MM.1S (cell line): ENCODE results near the gene GID8.

Experiments used
- DNase-seq: peaks from one replicate; pipeline ENCODE4 v3.0.0-alpha.2; 2015
- H2AFZ ChIP-seq: fragments of 300-600 bp; sonication (generic); 2 replicates; pipeline ENCODE4 v1.6.0; 2016; ENCODE audit warnings: antibody characterized with exemption, low read length
- H3F3A ChIP-seq: fragments of 300-600 bp; sonication (generic); 2 replicates; pipeline ENCODE4 v1.6.1; 2016; ENCODE audit warnings: mild to moderate bottlenecking, antibody characterized with exemption, low read length, moderate library complexity, mixed read lengths; ENCODE audit not compliant: insufficient read depth
- H3K27ac ChIP-seq: fragments of 300-600 bp; sonication (generic); 2 replicates; pipeline ENCODE4 v1.5.1; 2016; ENCODE audit warnings: mild to moderate bottlenecking, low read length
- H3K27me3 ChIP-seq: fragments of 300-600 bp; sonication (generic); replicated peaks from 2 replicates; pipeline ENCODE4 v1.6.0; 2016; ENCODE audit warnings: low read length; ENCODE audit not compliant: insufficient read depth
- H3K36me3 ChIP-seq: fragments of 300-600 bp; sonication (generic); replicated peaks from 2 replicates; pipeline ENCODE4 v1.6.1; 2016; ENCODE audit warnings: mild to moderate bottlenecking, low read length, mixed read lengths; ENCODE audit not compliant: insufficient read depth
- H3K4me1 ChIP-seq: fragments of 300-600 bp; sonication (generic); 2 replicates; pipeline ENCODE4 v1.6.1; 2016; ENCODE audit warnings: low read length, mixed read lengths
- H3K4me2 ChIP-seq: fragments of 300-600 bp; sonication (generic); 2 replicates; pipeline ENCODE4 v1.6.0; 2016; ENCODE audit warnings: low read depth, low read length
- H3K4me3 ChIP-seq: fragments of 300-600 bp; sonication (generic); 2 replicates; pipeline ENCODE4 v1.5.1; 2016; ENCODE audit warnings: low read length, mixed read lengths
- H3K79me2 ChIP-seq: fragments of 300-600 bp; sonication (generic); 2 replicates; pipeline ENCODE4 v1.6.1; 2016; ENCODE audit warnings: mixed run types, low read length, mixed read lengths
- H3K9ac ChIP-seq: fragments of 300-600 bp; sonication (generic); 2 replicates; pipeline ENCODE4 v1.6.1; 2016; ENCODE audit warnings: low read length, mixed read lengths
- H3K9me2 ChIP-seq: fragments of 300-600 bp; sonication (generic); replicated peaks from 2 replicates; pipeline ENCODE4 v1.6.1; 2016; ENCODE audit warnings: mild to moderate bottlenecking, low read length, mixed read lengths; ENCODE audit not compliant: insufficient read depth
- H3K9me3 ChIP-seq: fragments of 300-600 bp; sonication (generic); replicated peaks from 2 replicates; pipeline ENCODE4 v1.6.1; 2016; ENCODE audit warnings: mild to moderate bottlenecking, low read length, mixed read lengths; ENCODE audit not compliant: insufficient read depth
- H4K20me1 ChIP-seq: fragments of 300-600 bp; sonication (generic); 2 replicates; pipeline ENCODE4 v1.6.1; 2016; ENCODE audit warnings: mild to moderate bottlenecking, low read length, moderate library complexity, mixed read lengths; ENCODE audit not compliant: insufficient read depth
- EZH2 ChIP-seq: fragments of 300-600 bp; sonication (generic); optimal IDR thresholded peaks from 2 replicates; pipeline ENCODE3; 2017; ENCODE audit warnings: low read depth, mild to moderate bottlenecking, antibody characterized with exemption, low read length, mixed read lengths
- EZH2phosphoT487 ChIP-seq: fragments of 300-600 bp; sonication (generic); IDR thresholded peaks from 2 replicates; pipeline ENCODE4 v1.6.1; 2018; ENCODE audit warnings: antibody characterized with exemption, low read length
- TF ChIP-seq, protein P1 (sequence below): fragments of 300-600 bp; sonication (generic); IDR thresholded peaks from 2 replicates; pipeline ENCODE4 v1.5.1; 2016; ENCODE audit warnings: antibody characterized with exemption, low read length, mixed read lengths

The GID8 gene

DNA sequence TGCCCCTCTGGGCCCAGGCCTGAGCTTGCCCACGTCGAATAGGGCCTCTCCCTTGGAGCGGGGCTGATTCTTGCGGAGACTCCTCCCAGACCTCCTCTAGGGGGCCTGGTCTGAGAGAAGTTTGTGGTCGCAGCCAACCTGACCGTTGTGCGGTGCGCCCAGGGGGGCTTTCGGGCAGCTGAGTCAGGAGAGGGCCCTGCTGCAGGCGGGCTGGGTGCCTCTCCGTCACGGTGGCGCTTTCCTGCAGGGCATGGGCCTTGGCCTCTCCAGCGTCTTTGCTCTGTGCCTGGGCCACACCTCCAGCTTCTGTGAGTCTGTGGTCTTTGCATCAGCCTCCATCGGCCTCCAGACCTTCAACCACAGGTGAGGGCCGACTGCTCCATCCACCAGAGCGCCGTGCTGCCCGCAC, 27.4 kb downstream of the GID8 start:
- no peak overlapping the region for H3K4me2 ChIP-seq
- no peak for DNase-seq
- no peaks in the 10 kb centered on the region for H3F3A ChIP-seq
- no peaks in the 10 kb centered on the region for H3K36me3 ChIP-seq
- no peak overlapping the region for H3K9ac ChIP-seq
- H3K4me3 ChIP-seq: no peak overlapping the region
- no peaks in the 10 kb centered on the region for H3K9me2 ChIP-seq
- H3K9me3 ChIP-seq: no peaks in the 10 kb centered on the region
- no peaks in the 10 kb centered on the region for H3K79me2 ChIP-seq
- no peaks in the 10 kb centered on the region for H3K4me1 ChIP-seq
- TF ChIP-seq, protein P1, sequence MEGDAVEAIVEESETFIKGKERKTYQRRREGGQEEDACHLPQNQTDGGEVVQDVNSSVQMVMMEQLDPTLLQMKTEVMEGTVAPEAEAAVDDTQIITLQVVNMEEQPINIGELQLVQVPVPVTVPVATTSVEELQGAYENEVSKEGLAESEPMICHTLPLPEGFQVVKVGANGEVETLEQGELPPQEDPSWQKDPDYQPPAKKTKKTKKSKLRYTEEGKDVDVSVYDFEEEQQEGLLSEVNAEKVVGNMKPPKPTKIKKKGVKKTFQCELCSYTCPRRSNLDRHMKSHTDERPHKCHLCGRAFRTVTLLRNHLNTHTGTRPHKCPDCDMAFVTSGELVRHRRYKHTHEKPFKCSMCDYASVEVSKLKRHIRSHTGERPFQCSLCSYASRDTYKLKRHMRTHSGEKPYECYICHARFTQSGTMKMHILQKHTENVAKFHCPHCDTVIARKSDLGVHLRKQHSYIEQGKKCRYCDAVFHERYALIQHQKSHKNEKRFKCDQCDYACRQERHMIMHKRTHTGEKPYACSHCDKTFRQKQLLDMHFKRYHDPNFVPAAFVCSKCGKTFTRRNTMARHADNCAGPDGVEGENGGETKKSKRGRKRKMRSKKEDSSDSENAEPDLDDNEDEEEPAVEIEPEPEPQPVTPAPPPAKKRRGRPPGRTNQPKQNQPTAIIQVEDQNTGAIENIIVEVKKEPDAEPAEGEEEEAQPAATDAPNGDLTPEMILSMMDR: no peak
- TF ChIP-seq EZH2phosphoT487 (no peak), EZH2 (no peak)
- no peaks in the 10 kb centered on the region for H4K20me1 ChIP-seq
- no peak overlapping the region for H2AFZ ChIP-seq
- no peak overlapping the region for H3K27ac ChIP-seq
- peaks cover 73% of the 10 kb centered on the region for H3K27me3 ChIP-seq

DNA sequence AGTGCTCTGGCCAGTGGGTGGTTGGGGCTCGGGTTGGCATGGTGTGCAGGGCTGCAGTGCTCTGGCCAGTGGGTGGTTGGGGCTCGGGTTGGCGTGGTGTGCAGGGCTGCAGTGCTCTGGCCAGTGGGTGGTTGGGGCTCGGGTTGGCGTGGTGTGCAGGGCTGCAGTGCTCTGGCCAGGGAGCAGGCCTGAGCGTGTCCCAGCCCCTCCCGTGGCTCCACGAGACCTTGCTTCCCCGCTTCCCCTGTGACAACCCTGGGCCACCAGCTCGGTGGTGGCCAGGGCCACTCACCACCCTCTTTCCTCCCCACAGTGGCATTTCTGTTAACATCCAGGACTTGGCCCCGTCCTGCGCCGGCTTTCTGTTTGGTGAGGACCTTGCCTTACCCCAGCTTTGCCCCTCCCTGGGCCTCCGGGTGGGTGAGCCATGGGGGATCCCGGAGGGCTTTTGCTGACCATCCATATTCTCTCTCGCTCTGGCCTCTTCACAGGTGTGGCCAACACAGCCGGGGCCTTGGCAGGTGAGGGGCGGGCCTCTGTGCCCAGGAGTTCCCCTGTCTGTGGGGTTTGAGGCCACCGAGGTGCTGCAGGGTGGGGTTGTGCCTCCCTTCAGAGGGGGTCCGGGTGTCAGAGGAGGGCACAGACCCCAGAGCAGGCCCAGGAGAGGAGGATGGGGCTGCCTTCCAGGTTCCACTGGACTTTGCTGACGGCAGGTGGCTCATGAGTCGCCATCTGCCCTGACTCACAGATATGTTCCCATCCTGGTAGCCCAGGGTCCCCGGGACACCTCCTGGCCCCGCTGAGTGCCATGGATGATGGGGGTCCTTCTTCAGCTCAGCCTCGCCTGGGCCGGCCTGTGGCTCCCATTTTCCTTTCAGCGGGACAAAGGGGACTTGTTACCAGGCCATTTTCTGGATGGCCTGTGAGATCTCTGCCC, 28.5 kb downstream of the GID8 start:
- Histone ChIP-seq H4K20me1 (no peaks in the 10 kb centered on the region), H3K4me2 (no peak overlapping the region), H3K9me2 (no peaks in the 10 kb centered on the region), H3K79me2 (no peaks in the 10 kb centered on the region), H2AFZ (no peak overlapping the region), H3F3A (no peaks in the 10 kb centered on the region), H3K9ac (no peak overlapping the region), H3K4me1 (no peaks in the 10 kb centered on the region), H3K36me3 (no peaks in the 10 kb centered on the region), H3K9me3 (no peaks in the 10 kb centered on the region), H3K27me3 (peaks cover 82% of the 10 kb centered on the region), H3K27ac (no peak overlapping the region), H3K4me3 (no peak overlapping the region)
- DNase-seq: no peak
- TF ChIP-seq EZH2phosphoT487 (no peak), EZH2 (no peak)
- TF ChIP-seq, protein P1: no peak

DNA sequence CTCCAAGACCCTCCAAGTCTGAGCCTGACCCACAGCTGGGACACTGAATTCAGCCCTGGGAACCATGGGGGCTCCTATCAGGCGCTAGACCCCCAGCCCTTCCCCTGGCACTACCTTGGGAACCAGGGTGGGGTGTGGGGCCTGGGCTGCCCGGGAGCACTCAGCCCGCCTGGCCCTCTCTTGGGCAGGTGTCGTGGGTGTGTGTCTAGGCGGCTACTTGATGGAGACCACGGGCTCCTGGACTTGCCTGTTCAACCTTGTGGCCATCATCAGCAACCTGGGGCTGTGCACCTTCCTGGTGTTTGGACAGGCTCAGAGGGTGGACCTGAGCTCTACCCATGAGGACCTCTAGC, 29.2 kb downstream of the GID8 start:
- Histone ChIP-seq H3K9ac (no peak overlapping the region), H3K4me2 (no peak overlapping the region), H3K9me3 (no peaks in the 10 kb centered on the region), H3K4me3 (no peak overlapping the region), H4K20me1 (no peaks in the 10 kb centered on the region), H3K27ac (no peak overlapping the region), H3K79me2 (no peaks in the 10 kb centered on the region), H3K9me2 (no peaks in the 10 kb centered on the region), H3K4me1 (no peaks in the 10 kb centered on the region), H2AFZ (no peak overlapping the region), H3F3A (no peaks in the 10 kb centered on the region), H3K27me3 (peaks cover 81% of the 10 kb centered on the region), H3K36me3 (no peaks in the 10 kb centered on the region)
- TF ChIP-seq, protein P1: no peak
- TF ChIP-seq EZH2 (no peak), EZH2phosphoT487 (no peak)
- no peak for DNase-seq
